NCI-H1694 treated with DMSO at 0.1 percent for 48 hours (cell line): ENCODE measurements around the gene KRTAP10-5.
"Not testable (repeated sequence)": the region's sequence is repeated elsewhere in the genome, so short reads cannot be mapped to it uniquely, and the experiment has no call there.

Experiments
- DNase-seq: peaks from one replicate; lab custom pipeline; 2025; lab: John Stamatoyannopoulos, UW

KRTAP10-5 gene

GRCh38 chr21:44571844-44572782 lies 8.3 kb downstream of the KRTAP10-5 start:
- DNase-seq, result no peak

DNA sequence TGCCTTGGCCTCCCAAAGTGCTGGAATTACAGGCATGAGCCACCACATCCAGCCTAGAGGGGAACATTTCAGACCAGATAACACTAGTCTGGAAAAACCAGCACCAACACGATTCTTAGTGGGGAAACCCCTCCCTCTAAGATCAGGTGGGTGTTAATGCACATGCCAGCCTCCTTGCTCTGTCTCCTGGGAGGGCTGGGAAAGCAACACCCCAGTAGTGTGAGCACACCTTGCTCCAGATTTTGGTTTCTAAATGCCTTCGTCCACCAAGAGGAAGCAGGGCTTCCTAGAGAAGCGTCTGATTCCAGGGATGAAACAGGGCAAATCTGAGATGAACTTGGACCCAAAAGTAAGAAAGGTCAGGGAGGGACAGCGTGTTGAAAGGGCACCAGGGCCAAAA lies 9.1 kb downstream of the KRTAP10-5 start:
- no peak for DNase-seq

DNA sequence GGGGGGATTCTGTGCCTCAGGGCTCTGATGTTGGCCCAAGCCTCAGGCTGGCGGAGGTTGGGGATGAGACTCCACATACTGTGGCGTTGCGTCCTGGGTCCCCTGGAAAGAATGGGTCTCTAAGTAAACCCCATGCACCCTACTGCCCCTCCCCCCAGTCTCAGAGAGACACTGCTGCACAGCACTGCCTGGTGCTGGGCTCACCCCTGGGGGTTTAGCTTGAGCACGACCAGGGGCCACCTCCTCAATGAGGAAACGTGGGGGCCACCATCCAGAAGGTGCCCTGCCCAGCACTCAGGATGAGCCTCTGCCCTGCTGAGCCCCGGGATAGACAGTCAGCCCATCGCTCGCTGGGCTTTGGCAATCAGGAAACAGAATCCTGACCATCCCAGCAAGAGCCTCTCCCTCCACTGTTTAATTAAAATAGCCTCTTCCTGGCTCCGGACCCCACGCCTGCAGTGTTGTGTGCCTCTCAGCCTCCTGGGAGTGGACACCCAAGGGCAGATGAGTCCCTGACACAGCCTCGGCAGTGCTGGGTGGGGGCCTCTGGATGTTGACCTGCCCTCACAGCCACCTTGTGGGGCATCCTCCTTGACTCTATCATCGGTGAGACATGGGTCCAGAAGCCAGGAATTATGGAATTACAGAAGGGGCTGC lies 10.4 kb downstream of the KRTAP10-5 start:
- DNase-seq, result no peak

GRCh38 chr21:44568667-44569556 lies 11.5 kb downstream of the KRTAP10-5 start:
- no peak for DNase-seq

DNA sequence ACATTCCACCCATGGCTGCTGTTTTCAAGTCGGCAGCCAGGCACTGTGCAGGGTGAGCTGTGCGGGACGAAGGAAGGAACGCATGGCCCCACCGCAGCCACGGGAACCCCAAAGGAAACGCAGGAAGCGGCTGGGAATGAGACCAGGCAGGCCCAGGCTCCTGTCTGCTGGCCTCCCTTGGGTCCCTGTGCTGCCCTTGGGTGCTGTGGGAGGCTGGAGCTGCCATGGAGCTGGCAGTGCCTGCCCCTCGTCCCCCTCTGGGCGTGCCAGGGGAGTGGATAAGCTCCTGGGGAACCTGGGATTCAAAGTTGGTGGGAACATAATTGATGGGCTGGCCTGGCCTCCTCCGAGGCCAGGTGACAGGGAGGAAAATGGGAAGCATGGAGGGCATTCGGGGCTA lies 12.1 kb downstream of the KRTAP10-5 start:
- no peak for DNase-seq

- no peak for DNase-seq
Measured at GRCh38 chr21:44567481-44568171, 12.8 kb downstream of the KRTAP10-5 start.

DNA sequence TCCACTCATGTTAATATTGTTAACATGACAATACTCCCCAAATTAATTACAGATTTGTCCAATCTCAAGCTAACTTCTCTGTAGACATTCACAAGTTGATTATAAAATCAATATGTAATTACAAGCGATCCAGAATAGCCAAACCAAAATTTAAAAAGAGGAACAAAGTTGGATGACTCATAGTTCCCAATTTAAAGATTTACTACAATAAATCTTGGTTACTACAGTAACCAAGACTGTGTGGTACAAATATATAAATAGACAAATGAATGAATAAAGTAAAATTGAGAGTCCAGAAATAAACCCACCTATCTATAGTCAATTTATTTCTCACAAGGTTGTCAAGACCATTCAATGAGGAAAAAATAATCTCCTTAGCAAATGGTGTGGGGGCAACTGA lies 14.0 kb downstream of the KRTAP10-5 start:
- no peak for DNase-seq

GRCh38 chr21:44564886-44565598 lies 15.4 kb downstream of the KRTAP10-5 start:
- no peak for DNase-seq

GRCh38 chr21:44564099-44564498 lies 16.3 kb downstream of the KRTAP10-5 start:
- DNase-seq, result no peak

DNA sequence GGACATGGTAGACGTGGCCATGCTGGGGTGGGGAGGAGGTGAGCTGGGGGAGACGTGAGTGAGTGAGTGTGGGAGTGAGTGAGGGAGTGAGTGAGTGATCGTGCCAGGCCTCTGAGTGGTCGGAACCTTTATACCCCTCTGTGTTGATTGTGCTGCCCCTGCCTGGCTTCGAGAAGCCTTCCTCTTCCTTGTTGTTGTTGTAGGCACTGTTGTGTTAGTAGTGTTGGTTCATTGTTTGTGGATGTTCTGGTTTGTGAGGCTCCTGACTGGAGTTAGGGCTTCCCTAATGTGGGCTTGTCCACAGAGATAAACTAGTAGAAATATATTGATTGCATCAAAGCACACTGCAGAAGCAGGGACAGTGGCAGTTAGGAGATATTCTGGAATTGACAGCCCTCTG lies 21.7 kb downstream of the KRTAP10-5 start, which contains the start of gene KRTAP10-3:
TSS of gene KRTAP10-3 (minus strand) at position 101 of the 400 bp plus-strand sequence. CDS start at position 21, 80 bp downstream.
- no peak for DNase-seq

GRCh38 chr21:44558329-44558675 lies 22.1 kb downstream of the KRTAP10-5 start:
- not testable (repeated sequence) for DNase-seq

DNA sequence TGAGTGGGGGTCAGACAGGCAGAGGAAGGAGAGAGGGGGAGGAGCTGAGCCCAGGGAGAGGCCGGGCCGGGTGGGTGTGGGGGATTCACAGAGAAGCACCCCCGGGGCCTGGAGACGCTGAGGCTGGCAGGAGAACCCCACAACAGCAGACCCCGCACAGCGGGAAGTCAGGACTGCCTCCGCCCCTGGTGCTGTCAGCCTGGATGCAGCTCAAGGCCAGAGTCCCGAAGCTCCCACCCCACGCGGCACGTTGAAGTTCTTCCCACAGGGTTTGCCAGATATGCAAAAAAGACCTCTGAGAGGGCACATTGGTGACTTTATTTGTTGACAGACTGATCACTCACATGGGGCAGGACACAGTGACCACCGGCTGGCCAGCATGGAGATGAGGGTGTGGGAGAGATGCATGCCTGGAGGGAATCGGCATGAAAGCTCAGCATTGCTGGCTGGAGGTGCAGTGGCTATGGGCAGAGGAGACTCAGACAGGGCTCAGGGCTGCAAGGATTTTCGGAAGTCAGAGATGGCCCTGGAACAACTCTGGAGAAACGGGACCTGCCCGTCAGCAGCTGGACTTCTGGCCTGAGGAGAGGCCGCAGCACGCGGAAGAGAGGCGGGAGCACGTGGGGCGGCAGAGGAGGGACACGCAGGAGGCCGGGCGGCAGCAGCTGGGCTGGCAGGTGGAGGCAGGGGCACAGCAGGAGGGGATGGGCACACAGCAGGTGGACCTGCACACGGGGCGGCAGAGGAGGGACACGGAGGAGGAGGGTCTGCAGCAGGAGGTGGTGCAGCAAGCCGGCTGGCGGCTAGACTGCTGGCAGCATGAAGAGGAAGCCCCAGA lies 22.7 kb downstream of the KRTAP10-5 start:
- DNase-seq, result no peak

- no peak for DNase-seq
Measured at GRCh38 chr21:44556879-44557278, 23.5 kb downstream of the KRTAP10-5 start.

DNA sequence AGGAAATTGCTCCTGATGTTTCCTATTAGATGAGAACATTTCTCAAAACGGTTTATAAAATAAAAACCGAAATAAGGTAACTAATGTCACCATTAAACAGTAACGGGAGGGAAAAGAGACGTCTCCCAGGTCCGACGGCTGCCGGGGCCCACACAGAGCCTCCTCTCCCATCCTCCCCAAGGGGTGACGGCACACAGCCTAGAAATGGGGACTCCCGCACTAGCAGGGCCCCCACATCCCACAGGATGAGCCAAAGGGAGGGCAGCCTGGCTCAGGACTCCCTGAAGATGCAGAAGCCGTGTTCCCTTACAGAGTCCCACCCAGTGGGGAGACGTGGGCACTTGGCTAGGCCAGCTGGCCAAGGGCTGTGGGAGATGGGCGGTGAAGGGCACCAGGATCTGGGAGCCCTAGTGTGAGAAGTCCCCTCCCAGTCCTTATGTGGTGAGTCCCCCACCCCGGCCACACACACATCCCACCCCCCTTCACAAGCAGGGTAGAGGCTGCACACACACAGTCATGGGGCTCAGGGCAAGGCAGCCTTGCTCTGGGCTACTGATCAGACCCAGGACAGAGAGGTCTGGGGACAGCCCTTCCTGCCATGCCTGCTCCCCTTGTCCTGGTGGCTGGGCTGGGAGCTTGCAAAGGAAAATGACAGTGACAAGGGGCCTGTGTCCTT lies 25.1 kb downstream of the KRTAP10-5 start:
- no peak for DNase-seq

DNA sequence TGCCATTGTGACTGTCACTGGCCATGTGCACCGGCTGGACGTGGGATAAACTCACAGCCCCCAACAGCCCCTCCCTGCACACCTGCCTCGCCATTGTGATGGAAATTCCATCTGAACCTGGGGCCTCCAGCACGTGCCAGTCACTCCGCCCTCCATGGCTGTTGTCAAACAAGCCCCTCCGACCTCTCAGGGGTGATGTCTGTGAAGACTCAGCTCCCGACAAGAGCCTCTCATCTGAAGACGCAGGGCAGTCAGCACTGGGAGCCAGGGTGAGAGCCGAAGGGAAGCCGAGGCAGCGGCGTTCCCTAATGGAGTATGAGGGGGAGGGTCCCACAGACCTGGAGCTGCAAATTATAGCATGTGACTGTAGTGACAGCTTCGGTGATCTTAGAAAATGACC lies 27.7 kb downstream of the KRTAP10-5 start:
- DNase-seq, result no peak

DNA sequence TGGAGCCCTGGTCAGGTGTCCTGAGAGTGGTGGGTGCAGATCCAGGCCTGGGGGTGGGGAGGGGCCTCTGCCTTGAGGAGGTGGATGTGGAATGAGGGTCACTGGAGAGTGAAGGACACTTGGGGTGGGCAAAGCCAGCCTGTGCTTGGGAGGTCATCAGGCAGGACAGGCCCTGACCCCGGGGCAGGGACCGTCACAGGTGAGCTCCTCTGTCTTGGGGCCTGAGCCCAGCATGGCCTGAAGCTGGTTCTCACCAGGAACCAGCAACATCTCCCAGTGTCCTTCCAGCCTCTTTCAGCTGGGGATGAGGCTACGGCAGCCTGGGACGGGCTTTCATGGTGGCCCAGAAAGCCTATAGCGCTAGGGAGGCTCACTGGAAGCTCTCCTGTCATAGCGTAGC lies 28.3 kb downstream of the KRTAP10-5 start:
- DNase-seq, result no peak

DNA sequence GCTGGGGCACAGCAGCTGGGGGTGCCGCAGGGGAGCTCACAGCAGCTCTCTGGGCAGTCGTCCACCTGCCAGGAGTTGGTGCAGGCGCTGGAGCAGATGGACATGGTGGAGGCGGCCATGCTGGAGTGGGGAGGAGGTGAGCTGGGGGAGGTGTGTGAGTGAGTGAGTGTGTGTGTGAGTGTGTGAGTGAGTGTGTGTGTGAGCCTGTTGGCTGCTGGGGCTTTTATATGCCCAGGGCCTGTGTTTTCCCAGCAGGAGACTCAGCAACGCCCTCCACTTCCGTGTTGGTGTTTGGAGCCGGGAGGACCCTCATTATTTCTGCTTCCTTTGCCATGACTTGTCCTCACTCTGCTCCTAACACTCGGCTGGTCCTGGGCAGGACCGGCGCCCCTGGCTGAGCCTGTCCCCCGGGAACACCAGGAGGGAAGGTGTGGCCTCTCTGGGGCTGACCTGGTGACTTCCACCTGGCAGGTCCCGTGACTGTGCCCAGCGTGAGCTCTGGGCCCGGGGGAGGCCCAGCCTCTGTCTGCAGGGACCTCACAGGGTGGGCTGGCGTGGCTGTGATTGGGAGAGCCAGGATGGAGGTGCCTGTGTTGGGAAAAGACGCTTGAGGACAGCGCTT lies 29.0 kb downstream of the KRTAP10-5 start, which contains the start of gene KRTAP10-2:
TSS of gene KRTAP10-2 (minus strand) at position 166 of the 622 bp plus-strand sequence. CDS start at position 119, 47 bp downstream.
- DNase-seq, result no peak

GRCh38 chr21:44550807-44551206 lies 29.6 kb downstream of the KRTAP10-5 start:
- DNase-seq, result peak; percentile 33

- not testable (repeated sequence) for DNase-seq
Measured at GRCh38 chr21:44550285-44550684, 30.1 kb downstream of the KRTAP10-5 start.
